ENCODE data around the gene MAP2.

MAP2 gene

DNA sequence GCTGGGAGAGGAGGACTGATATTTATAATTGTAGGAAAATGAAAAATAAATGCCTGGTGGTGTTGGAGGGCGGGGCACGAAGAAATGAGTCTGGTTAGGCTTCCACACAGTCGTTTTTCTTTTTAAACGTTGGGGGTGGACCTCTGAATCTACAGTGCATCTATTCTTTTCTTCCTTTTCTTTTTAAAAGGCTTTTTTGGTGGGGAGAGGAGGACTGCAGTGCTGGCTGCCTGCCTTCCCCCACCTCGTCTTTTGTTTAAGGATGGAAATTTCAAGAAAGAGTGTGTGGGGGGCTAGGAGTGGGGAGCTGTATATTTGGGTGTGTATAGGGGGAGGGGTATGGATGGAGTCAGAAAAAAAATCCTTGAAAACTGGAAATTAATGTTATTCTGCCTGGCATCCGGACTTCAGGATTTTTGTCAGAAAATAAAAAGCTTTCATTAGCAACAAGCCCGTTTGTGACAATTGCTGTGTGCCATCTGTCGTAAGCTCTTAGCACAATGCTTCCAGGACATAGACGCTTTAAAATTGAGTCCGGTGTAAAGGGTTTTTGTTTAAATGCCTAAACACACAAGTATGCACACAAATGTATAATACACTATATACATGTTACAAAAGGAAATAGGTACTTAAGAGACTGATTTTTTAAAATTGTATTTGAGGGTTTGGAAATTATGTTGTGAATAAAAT is 1.1 kb downstream of the MAP2 start:
- no peak for DNase-seq

DNA sequence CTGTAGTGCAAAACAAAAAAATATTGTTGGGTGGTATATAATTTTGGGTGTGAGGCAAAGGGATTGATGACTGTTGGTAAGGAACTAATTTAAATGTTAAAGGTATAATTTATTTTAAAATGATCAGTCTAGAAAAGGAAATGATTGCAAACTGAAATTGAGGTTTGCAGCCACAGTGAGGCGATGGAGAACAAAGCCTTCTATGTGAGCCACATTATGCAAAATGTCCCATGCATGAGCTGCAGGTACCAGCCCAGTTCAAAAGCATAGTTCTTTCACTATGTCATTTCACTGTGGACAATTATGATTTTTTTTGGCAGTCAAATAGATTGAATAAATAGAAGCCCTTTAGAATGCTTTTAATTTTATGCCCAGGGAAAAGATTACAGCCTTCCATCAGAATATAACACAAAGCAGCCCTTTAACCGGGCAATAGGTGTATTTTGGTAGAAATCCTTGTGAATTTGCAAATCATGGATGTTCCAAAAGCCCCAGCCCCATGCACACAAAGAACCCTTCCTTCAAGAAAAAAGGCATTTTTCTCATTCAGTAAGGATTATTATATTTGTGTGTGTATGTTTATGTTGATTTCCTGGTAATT is 1.7 kb downstream of the MAP2 start:
- peak; percentile 59 for DNase-seq

DNA sequence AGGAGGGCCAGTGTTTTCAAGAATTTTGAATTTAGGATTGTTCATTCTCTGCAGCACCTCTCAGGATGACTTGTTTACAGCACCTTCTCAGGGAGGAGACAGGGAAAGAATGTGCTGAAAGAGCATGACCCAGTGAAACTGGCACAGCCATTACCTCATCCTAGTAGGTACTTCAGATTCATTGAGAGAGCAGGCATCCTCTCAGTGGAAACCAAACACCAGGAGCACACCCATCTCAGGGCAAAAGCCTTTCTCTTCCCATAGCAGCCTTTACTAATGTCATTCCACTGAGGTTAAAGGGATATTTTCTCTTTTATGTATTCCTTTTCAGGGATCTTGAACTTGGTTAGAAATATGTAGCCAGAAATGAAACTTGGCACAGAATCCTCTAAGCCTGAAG is 2.6 kb downstream of the MAP2 start:
- DNase-seq: peak; percentile 70

DNA sequence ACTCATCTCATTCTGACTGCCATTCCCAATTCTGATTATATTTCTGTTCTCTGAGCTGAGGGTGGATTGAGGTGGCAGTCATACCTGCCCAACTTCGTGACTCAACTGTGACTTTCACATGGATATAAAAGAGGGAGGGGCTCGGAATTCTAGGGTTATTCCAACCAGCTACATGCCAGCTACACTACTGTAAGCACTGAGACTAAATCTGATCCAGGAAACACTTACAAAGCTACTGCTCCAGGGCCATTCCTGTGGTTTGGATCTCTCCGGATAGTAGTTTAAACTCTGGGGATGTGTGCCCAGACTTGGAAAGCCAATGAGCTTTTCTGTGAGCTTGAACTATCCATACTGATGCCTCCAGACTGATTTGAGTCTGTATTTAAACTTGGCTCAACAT is 7.9 kb downstream of the MAP2 start:
- DNase-seq: no peak

DNA sequence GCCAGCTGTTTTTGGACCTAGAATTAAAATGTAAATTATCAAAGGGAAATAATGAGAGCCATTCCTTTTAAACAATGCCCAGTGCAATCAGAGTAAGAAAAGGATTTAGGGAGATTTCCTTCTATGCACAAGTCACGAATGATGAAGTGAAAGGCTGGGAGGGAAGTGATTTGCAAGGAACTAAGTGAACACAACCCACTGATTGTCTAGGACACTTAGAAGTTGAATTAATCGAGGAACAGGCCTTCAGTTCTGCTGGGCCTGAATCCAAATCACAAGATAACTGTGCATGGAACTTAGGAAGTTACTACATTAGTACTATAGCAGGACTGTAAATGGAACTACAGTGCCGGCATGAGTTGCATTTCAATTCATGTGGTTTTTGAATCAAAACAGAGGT is 17.7 kb downstream of the MAP2 start:
- DNase-seq: no peak

DNA sequence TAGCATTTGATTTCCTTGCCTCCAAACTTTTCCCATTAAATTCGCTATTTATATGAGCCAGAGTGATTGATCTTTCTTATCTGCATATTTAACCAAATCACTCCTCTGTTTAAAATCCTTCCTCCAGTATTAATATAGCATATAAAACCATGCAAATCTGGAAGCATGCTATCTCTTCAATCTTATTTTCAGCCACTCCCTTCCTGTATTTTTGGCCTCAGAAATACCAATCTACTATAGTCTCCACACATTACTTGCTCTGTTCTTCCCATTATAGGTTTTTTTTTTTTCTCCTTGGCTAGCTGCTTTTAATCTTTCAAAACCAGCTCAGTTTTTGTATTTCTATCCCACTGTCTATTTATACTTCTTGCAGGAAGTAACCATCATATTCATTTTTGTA is 19.1 kb downstream of the MAP2 start:
- DNase-seq: no peak

DNA sequence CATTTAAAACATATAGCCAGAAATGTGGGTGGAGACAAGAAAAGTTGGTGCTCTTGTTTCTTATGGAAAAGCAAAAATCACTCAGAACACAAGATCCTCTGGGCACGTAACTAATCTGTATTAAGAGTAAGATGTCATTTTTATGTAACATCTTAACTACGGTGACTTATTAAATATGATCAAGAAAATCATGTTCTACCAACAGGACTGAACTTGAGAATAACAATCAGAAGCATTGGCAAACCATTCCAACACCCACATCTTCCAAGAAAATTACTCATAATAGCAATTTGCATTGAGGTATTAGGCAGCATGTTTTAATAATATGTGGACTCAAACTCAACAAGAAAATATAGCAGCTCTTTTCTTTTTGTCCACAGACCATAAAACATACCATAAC is 21.6 kb downstream of the MAP2 start:
- no peak for DNase-seq

DNA sequence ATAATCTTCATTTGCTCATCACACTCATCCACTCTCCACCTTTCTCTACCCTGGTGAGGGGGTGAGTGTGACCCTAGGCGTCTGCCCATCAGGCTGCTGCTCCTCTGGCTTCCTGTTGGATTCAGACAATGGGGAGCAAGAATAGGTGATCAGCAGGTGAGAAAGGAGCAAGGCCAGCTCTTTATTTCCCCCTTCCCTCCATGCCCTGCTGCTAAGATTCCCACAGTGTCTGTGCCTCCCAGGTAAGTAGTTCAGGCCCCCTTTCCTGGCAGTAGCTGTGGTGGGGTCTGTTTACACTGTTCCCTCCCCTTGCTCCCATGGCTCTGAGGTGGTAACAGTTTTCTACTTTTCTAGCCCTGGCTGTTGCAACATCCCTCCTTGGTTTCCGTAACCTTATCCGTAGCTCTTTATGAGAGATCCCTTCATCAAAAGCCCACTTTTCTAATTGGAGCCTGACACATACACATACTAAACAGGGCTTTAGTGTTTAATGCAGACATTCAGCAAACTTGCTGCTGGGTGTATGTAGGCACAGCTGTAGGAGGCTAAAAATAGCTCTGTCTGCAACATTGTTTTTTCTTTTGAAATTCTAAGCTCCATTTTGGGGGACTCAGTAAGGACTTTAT is 27.5 kb downstream of the MAP2 start:
- no peak for DNase-seq

DNA sequence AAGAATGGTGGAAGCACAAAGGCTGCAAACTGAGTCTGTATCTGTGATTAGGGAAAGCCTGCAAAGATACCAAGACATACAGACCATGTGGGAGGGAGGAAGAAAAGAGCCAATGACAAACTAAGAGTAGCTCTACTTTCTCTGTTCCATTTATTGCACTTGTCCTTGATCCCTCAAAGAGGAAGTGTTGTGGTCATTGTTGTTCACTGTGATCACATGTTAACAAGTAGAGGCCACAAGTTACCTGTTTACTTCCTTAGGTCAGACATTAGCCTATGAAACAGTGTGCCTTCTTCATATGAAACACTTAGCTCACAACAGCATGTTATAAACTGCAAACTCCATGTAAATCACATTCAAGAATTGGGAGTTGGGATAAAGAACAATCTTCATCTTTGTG is 32.6 kb downstream of the MAP2 start:
- DNase-seq: no peak

DNA sequence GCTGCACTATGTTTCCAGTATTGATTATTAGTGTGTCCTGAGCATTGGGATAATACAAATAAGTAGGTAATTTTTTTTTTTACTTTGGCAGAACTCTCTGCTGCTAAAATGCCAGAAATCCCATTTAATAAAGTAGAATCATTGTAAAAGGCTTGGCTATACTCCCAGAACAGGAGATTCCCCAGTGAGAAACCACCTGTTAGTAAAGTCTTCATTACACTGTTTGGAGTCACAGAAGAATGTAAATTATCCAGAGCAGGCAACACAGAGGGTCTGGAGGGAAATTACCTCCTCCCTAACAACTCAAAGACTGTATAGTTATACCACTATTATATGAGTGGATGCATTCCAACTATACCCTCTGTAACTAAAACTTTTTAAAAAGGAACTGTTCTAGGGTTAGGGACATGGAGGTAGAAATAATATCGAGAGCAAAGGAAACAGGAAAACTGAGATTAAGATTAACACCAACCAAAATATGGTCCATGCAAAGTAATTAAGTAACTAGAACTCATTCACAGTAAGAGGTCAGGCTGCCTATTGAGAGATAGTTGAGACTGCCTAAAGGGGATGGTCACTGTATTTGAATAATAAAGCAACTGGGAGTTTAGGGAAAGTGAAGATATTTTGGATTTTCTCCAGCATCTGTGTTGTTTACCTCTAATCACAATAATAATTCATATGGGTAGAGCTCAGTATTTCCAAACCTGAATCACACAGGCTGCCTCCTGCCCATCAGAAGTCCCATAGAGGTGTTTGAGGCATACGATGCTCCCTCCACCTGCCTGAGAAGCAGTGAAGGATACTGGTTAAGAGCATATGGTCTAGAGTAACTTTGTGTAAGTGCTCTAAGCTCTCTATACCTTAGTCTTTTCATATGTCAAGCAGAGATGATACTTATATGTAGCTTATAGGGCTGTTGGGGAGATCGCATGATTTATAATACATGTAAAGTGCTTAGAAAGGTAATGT is 34.4 kb downstream of the MAP2 start:
- no peak for DNase-seq

DNA sequence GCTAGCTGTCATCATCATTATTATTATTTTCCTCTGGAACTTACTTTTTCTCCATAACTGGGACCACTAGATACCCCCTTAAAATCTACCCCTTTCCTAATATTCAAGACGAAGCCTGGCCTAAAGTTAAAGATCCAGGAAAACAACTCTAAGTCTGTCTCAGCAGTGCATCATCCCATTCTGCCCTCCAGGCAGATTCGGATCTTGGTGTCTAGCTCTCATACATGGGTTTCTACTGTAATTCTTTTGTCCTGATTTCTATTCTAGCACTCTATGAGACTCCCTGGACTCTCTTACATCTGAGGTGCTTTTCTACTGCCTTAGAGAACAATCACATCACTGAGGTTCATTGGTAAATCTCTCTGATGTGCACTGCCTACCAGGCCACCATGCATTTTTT is 35.5 kb downstream of the MAP2 start:
- no peak for DNase-seq

DNA sequence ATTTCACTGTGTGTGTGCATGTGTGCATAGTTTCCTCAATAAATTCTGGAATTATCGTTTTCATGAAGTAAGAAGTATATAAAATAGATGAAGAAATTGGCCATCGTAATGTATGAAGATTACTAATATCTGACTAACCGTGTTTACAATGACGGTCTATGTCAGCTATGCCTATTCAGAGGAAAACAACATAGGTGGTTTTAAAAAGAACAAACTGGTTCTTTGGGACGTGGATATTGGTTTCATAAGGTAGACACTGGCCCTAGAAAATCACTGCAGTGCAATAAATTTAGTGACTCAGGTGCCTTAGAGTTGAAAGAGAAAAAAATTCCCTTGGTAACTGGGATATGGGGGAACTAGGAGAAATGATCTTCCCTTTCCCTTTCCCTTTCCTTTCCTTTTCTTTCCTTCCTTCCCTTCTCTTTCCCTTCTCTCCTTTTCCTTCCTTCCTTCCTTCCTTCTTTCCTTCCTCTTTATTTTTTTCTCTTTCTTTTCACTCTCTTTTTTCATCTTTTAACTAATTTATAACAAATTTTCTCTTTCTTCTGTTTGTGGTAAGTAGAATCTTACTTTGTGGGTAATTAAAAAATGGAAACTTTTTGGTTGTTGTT is 36.4 kb downstream of the MAP2 start:
- no peak for DNase-seq

DNA sequence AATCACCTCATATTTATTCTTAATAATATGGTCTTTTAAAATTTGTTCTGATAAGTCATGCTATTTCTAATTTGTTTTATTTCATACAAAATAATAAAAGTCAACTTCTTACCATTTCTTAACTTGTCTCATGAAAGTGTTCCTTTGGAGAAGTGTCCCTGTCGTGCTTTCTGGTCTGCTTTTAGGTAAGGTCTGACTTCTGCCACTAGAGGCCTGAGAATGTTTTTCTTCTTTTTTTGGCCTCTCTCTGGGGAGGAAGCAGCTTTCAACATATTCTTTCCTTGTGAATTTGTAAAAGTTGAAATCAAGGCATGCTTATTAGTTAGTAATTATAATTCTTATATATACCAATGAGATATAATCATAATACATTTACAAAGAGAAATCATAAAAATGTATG is 39.4 kb downstream of the MAP2 start:
- no peak for DNase-seq

DNA sequence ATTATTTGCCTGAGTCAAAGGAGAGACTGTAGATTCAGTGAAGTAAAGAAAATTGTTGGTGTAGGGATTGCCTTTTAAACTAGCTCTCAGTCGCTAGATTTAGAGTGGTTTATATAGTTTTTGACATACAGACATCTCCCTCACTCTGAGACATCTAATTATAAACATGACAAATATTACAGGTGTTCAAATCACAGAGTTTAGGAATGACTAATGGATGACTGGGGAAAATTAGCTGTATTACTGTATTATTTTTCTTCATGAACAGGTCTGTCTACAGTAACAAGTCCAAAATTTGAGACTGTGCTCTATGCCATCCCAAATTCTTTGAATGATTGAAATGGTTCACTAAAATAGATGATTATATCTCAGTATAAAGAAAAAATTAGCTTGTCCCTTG is 40.0 kb downstream of the MAP2 start:
- no peak for DNase-seq

DNA sequence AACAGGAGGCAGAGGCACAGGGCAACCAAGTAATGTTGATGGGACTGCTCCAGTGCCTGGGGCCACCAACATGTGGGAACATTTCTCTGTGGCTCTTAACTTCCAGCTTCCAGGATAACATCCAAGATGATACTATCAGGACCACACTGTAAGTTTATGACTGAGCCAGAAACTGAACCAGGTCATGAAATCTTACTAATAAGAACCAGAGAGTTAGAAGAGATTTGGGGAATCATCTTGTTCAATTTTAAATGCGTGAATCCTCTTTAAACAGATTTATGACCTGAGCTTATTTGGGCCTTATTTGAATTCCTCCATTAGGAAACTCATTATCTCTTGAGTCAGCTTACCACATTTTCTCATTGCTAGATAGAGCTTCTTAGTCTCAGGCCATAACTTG is 45.0 kb downstream of the MAP2 start:
- no peak for DNase-seq

DNA sequence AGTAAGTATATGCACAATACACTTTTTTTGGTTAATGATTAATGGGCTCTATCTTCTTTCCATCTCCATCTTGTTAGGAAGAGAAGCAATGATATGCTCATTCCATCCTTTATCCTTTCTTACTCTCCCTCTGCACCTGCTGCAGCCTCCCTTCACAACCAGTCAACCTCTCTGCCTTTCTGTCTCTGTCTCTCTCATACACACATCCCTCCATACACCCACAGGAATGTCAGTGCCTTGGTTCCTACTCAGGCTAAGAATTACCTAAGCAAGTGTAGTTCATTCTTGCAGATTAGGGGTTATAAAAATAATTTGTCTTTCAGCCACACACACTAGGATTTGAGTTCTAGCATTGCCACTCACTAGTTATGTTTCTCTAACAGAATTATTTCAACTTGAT is 45.6 kb downstream of the MAP2 start:
- DNase-seq: no peak

DNA sequence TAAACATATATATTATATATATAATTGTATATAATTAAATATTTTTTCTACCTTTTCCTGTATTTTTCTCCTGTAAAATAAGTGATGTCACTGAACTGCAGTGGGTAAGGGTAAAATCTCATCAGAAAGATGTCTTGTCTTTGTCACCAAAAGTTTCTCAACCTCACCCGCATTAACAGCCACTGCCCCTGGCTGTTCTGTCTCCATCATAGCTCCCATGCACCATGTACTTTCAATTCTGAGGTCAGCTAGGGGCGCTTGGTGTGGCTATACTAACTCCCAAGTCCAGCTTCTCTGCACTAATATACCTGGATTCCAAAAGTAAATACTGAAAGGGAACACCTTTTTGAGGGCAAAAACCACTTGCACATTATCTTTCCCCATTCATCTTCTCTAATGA is 46.6 kb downstream of the MAP2 start:
- DNase-seq: no peak

DNA sequence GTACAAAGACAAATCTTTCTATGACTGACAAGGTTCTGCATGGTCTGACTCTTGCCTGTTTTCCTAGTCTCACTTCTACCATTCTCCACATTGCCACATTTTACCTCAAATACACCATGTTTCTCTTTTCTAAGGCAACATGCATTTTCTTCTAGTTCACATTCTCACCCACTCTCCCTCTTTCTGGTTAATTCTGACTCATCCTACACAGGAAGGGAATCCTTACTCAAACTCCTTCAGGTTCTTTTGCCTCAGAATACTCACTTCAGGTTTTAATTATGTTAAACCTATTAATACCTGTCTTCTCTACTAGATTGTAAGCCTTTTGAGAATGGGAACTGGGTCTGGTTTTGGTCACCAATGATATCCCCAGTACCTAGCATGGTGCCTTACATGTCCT is 47.2 kb downstream of the MAP2 start:
- no peak for DNase-seq

DNA sequence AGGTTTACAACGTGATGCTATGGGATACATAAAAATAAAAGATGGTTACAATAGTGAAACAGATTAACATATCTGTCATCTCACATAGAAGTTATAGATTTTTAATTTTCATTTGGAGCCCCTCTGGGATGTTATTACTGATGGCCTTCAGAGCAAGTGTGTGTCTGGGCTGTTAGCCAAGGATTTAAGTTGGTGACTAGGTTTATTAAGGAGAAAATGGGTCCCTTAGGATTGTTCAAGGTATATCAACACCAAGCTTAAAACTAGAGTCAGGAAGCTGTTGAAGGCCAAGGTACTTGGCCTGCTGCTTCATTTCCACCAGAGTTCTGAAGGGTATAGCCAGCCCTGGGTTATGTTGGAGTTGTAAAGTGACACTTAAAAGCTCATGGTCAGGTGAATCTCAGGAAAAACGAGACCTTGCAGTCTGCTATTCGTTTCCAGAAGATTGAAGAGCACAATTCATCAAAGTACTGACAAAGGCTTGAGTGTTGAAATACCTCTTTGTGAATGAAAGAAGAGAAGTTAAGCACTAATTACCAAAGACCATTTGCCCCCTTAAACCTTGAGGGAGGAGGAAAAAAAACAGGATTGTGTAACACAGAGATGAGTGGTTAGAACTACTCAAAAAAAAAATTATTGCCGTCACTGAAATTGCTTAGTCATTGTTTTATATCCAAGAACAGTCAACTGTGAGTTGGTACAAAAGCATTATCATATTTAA is 48.4 kb downstream of the MAP2 start:
- no peak for DNase-seq

DNA sequence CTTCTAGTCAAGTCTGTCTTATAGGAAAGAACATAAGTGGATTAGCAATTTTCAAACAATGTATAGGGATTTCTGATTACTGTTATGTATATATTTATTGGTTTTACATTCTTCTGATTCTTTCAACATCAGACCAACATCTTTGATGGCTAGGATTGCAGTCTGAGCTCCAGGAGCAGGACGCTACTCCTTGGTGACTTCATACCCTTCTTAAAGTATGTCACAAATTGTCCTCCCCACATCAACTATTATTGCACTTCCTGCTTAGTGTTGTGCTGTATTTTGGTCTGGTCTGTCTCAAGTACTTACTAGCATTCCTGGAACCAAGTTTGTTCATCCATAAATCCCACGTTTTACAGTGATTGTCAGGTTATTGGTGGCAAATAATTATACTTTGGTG is 49.0 kb downstream of the MAP2 start:
- DNase-seq: no peak

DNA sequence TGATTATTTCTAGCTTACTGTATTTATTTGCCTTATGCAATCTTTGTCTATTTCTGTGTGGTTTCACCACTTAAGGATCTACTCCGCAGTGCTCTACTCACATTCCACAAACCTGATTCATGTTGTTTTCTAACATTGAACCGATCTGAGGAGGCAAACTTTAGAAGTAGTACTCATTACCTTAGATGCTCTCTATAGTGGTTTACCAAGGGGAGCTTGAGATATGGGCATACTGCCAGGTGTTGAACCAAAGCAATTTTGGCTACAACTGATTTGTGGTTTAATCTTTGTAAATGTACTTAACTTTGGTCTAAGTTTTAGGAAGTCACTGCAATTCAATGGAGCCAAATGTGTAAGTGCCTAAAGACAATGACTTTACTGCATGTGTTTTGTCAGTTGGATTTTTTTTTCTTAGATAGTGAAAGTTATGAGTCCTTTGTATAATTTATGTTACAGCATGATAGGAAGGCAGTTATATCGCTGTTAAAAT is 50.1 kb downstream of the MAP2 start:
- no peak for DNase-seq

DNA sequence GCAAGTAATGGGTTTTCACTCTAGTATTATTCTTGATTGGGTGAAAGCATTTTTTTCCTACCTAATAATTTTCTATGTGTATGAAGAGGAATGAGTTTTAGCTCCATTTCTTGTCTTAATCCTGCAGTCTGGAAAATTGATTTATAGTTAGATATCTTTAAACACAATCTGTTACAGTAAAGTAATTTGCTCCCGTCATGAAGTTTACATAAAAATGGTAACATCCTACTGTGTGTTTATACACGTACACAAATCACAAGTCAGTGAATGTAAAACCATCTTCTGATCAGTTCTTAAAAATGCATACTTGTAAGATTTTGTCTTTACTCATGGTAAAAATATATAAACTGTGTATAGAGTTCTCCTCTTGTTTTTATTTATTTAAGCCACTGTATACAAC is 51.1 kb downstream of the MAP2 start:
- no peak for DNase-seq
